Measurements from ENCODE around the gene CTSC.
"Not testable (repeated sequence)": the region's sequence is repeated elsewhere in the genome, so short reads cannot be mapped to it uniquely, and the experiment has no call there.

Gene CTSC

GRCh38 chr11:88327061-88327460 is 10.5 kb downstream of the CTSC start:
- no peak overlapping the region for H3K27ac ChIP-seq
- TF ChIP-seq ZFX (IDR thresholded peaks at IDR 0.05) (no peak), CTCF (conservative IDR thresholded peaks at IDR 0.05) (no peak)

DNA sequence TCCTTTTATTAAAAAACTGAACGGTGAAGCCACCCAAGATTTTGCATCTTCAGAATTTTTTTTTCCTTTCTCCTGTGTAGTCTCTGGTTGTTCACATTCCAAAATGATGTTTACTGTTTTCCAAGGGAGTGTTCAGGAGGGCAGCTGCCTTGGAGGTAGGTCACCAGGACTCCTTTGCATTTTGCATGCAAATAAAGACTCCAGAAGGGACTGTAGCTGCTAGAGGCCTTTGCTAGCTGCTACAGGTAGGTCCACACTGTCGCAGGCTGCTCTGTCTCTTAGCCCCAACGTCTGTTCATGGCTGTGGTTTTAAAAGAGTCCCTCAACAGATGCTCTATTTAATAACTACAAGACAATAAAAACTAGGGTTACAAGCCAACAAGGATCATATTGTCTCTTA is 11.4 kb downstream of the CTSC start:
- TF ChIP-seq CTCF (conservative IDR thresholded peaks at IDR 0.05) (no peak), ZFX (IDR thresholded peaks at IDR 0.05) (no peak)
- no peak overlapping the region for H3K27ac ChIP-seq

- H3K27ac ChIP-seq, result no peak overlapping the region
- TF ChIP-seq CTCF (conservative IDR thresholded peaks at IDR 0.05), result no peak
- TF ChIP-seq ZFX (IDR thresholded peaks at IDR 0.05), result no peak
Observed at GRCh38 chr11:88324562-88325345, 12.8 kb downstream of the CTSC start.

DNA sequence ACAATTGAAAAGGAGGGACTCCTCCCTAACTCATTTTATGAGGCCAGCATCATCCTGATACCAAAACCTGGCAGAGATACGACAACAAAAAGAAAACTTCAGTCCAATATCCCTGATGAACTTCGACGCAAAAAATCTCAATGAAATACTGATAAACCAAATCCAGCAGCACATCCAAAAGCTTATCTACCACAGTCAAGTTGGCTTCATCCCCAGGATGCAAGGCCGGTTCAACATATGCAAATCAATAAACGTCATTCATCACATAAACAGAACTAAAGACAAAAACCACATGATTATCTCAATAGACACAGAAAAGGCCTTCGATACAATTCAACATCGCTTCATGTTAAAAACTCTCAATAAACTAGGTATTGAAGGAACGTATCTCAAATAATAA is 14.7 kb downstream of the CTSC start:
- H3K27ac ChIP-seq, result not testable (repeated sequence)

DNA sequence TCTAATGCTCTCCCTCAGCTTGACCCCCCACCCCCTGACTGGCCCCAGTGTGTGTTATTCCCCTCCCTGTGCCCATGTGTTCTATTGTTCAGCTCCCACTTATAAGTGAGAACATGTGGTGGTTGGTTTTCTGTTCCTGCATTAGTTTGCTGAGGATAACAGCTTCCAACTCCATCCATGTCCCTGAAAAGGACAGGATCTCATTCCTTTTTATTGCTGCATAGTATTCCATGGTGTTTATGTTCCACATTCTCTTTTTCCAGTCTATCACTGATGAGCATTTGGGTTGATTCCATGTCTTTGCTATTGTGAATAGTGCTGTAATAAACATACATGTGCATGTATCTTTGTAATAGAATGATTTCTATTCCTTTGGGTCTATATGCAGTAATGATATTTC is 16.1 kb downstream of the CTSC start:
- not testable (repeated sequence) for H3K27ac ChIP-seq

- H3K27ac ChIP-seq, result no peak overlapping the region
- TF ChIP-seq CTCF (conservative IDR thresholded peaks at IDR 0.05) (no peak), ZFX (IDR thresholded peaks at IDR 0.05) (no peak)
Observed at GRCh38 chr11:88320149-88320559, 17.4 kb downstream of the CTSC start.

GRCh38 chr11:88318017-88318416 is 19.5 kb downstream of the CTSC start:
- no peak overlapping the region for H3K27ac ChIP-seq
- no peak for TF ChIP-seq CTCF (conservative IDR thresholded peaks at IDR 0.05)
- TF ChIP-seq ZFX (IDR thresholded peaks at IDR 0.05), result no peak

DNA sequence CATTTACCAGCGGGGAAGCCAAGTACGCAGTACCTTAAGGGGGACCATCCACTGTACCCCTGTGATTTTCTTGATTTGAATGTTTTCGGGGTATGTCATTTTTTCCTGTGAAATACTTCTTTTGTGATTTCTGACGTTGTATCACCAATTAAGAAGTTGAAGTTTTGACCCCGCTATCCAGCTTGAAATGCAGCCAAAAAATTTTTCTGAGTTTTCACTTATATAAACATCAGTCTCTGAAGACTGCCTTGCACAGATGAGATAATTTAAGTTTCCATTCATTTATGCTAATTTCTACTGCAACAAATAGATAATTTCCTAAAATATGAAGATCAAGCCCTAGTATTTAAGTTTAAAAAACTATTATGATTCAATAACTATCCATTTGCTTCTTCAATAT is 20.0 kb downstream of the CTSC start:
- H3K27ac ChIP-seq, result no peak overlapping the region
- TF ChIP-seq ZFX (IDR thresholded peaks at IDR 0.05), result no peak
- no peak for TF ChIP-seq CTCF (conservative IDR thresholded peaks at IDR 0.05)
